Measurements from ENCODE around the gene TSKU. TPM values are rescaled to one million over a fixed set of nuclear protein-coding genes. Genes with fewer than 3 reads are reported as not detected.
"Not testable (repeated sequence)": the region's sequence is repeated elsewhere in the genome, so short reads cannot be mapped to it uniquely, and the experiment has no call there.

Gene TSKU
- polyA plus RNA-seq, 3 donors: not detected

DNA sequence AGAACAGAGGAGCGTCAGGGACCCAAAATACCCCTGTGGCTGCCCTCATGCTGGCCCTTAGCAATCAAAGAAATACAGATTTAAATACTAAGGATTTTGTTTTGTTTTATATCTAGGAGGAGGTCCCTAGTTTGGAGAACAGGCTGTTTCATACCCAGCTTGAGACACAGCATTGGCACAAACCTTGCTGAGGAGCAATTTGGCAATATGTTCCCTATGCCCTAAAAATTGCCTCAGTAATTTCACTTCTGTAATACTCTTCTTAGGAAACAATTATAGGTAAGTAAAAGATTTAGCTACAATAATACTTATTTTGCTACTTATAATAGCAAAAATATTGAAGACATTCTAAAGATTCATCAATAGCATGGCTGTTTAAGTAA, 37.0 kb downstream of the TSKU start:
- no peaks in the 10 kb centered on the region for H3K36me3 ChIP-seq (replicated peaks in 1 of 2; ENCODE audit: control insufficient read depth in 1 of 2, insufficient read depth in 2 of 2, low read length in 2 of 2)
- Mint-ChIP-seq H3K27ac (no peak overlapping the region), H3K4me3 (no peak overlapping the region), H3K36me3 (peaks cover 0 to 4% of the 10 kb centered on the region in 2 donors), H3K27me3 (ENCODE audit: low read depth in 3 of 3) (peaks cover 0 to 4% (median 0%) of the 10 kb centered on the region in 3 donors), H3K9me3 (peaks cover 14 to 31% (median 20%) of the 10 kb centered on the region in 7 donors), H3K4me1 (peaks cover 42% of the 10 kb centered on the region)
- no peaks in the 10 kb centered on the region for H3K79me2 ChIP-seq (ENCODE audit: insufficient read depth, low read length)
- H2AFZ ChIP-seq (ENCODE audit: insufficient read depth, low read depth, low read length, poor library complexity, severe bottlenecking): no peak overlapping the region
- H3K4me2 ChIP-seq (replicated peaks; ENCODE audit: extremely low read depth, low read length, poor library complexity, severe bottlenecking): no peak overlapping the region
- intact Hi-C loops (cut with micrococcal nuclease): loop anchor here in 1 of 2 donors (5.0 kb wide), 1 partner anchor 42 kb away; the partner anchor contains the start of gene ACER3
- peaks cover 17 to 23% of the 10 kb centered on the region in 2 donors for H3K9me3 ChIP-seq (replicated peaks in 1 of 2; ENCODE audit: control insufficient read depth in 1 of 2, insufficient read depth in 1 of 2, low read length in 2 of 2)
- H3K4me1 ChIP-seq (ENCODE audit: control insufficient read depth in 1 of 2, insufficient read depth in 2 of 2, low read length in 2 of 2): peaks cover 32 to 34% of the 10 kb centered on the region in 2 donors
- TF ChIP-seq, protein P1, sequence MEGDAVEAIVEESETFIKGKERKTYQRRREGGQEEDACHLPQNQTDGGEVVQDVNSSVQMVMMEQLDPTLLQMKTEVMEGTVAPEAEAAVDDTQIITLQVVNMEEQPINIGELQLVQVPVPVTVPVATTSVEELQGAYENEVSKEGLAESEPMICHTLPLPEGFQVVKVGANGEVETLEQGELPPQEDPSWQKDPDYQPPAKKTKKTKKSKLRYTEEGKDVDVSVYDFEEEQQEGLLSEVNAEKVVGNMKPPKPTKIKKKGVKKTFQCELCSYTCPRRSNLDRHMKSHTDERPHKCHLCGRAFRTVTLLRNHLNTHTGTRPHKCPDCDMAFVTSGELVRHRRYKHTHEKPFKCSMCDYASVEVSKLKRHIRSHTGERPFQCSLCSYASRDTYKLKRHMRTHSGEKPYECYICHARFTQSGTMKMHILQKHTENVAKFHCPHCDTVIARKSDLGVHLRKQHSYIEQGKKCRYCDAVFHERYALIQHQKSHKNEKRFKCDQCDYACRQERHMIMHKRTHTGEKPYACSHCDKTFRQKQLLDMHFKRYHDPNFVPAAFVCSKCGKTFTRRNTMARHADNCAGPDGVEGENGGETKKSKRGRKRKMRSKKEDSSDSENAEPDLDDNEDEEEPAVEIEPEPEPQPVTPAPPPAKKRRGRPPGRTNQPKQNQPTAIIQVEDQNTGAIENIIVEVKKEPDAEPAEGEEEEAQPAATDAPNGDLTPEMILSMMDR (IDR thresholded peaks at IDR 0.05): no peak
- WGBS (ENCODE audit: insufficient coverage): no CpG with 5 or more reads among the region's 1 CpG
- H3K4me3 ChIP-seq (replicated peaks in 1 of 3; ENCODE audit: low read depth in 2 of 3, low read length in 3 of 3): no peak overlapping the region
- no peaks in the 10 kb centered on the region for H4K20me1 ChIP-seq (ENCODE audit: insufficient read depth, low read length)
- no peaks in the 10 kb centered on the region for H3K27me3 ChIP-seq (ENCODE audit: control insufficient read depth in 2 of 2, insufficient read depth in 2 of 2, low read length in 2 of 2)
- H3K27ac ChIP-seq (ENCODE audit: low read depth in 1 of 2, low read length in 2 of 2): no peak overlapping the region
- no peak overlapping the region for H3K9ac ChIP-seq (ENCODE audit: insufficient read depth, low read length, poor library complexity, severe bottlenecking)
- DNase-seq: peak in 1 of 3 donors; percentile 14

DNA sequence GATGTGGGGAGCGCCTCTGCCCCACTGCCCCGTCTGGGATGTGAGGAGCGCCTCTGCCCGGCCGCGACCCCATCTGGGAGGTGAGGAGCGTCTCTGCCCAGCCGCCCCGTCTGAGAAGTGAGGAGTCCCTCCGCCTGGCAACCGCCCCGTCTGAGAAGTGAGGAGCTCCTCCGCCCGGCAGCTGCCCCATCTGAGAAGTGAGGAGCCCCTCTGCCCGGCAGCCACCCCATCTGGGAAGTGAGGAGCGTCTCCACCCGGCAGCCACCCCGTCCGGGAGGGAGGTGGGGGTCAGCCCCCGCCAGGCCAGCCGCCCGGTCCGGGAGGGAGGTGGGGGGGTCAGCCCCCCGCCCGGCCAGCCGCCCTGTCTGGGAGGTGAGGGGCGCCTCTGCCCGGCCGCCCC, 38.2 kb downstream of the TSKU start:
- WGBS (ENCODE audit: insufficient coverage): 95% methylated on average over 3 of the region's 29 CpGs
- H3K27ac ChIP-seq (ENCODE audit: low read depth in 1 of 2, low read length in 2 of 2); DNase-seq; H3K27me3 ChIP-seq (ENCODE audit: control insufficient read depth in 2 of 2, insufficient read depth in 2 of 2, low read length in 2 of 2); H3K4me2 ChIP-seq (replicated peaks; ENCODE audit: extremely low read depth, low read length, poor library complexity, severe bottlenecking); H3K4me3 ChIP-seq (replicated peaks in 1 of 3; ENCODE audit: low read depth in 2 of 3, low read length in 3 of 3); H3K9ac ChIP-seq (ENCODE audit: insufficient read depth, low read length, poor library complexity, severe bottlenecking); H3K36me3 Mint-ChIP-seq; H3K4me3 Mint-ChIP-seq; H3K36me3 ChIP-seq (replicated peaks in 1 of 2; ENCODE audit: control insufficient read depth in 1 of 2, insufficient read depth in 2 of 2, low read length in 2 of 2); H2AFZ ChIP-seq (ENCODE audit: insufficient read depth, low read depth, low read length, poor library complexity, severe bottlenecking); H3K27me3 Mint-ChIP-seq (ENCODE audit: low read depth in 3 of 3); H4K20me1 ChIP-seq (ENCODE audit: insufficient read depth, low read length); H3K27ac Mint-ChIP-seq; H3K79me2 ChIP-seq (ENCODE audit: insufficient read depth, low read length): not testable (repeated sequence)
- Mint-ChIP-seq H3K4me1 (peaks cover 52% of the 10 kb centered on the region), H3K9me3 (peaks cover 5 to 18% (median 8%) of the 10 kb centered on the region in 7 donors)
- intact Hi-C loops (cut with micrococcal nuclease): loop anchor here in 1 of 2 donors (5.0 kb wide), 1 partner anchor 41 kb away; the partner anchor contains the start of gene ACER3
- Histone ChIP-seq H3K9me3 (replicated peaks in 1 of 2; ENCODE audit: control insufficient read depth in 1 of 2, insufficient read depth in 1 of 2, low read length in 2 of 2) (peaks cover 5 to 11% of the 10 kb centered on the region in 2 donors), H3K4me1 (ENCODE audit: control insufficient read depth in 1 of 2, insufficient read depth in 2 of 2, low read length in 2 of 2) (peaks cover 42 to 45% of the 10 kb centered on the region in 2 donors)

Measured in CD14-positive monocyte (primary cell).